Hepatocyte (in vitro differentiated cells): ENCODE measurements around the gene MAPK13.

Source experiments
- CTCF ChIP-seq: fragments of 200-600 bp; sonication (generic); IDR thresholded peaks from 2 replicates; pipeline ENCODE4 v1.5.1; 2016; ENCODE audit warnings: antibody characterized with exemption, mild to moderate bottlenecking; ENCODE audit not compliant: poor library complexity
- EZH2phosphoT487 ChIP-seq: fragments of 200-600 bp; sonication (generic); IDR thresholded peaks from one replicate; pipeline ENCODE4 v1.6.1; 2018; ENCODE audit warnings: antibody characterized with exemption, mild to moderate bottlenecking, low read depth, moderate library complexity; ENCODE audit not compliant: unreplicated experiment, severe bottlenecking

DNA sequence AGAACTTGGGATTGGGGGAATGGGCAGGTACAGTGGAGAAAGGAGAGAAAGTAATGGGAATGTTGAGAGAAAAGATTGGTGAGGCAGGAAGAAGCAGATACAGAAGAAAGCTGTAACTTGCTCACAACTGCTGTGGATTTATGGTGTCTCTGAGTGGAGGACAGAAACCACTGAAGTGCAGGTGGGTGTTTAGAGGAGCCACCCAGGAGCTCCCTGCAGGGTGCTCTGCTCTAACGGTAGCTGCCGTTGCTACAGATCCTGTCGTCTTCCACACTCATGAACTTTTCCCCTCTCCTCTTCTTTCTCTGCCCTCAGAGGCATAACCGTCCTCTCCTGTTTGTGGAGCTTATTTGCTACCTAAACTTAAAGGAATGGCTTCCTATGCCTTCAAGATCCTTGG is 27.5 kb upstream of the MAPK13 start:
- TF ChIP-seq CTCF (no peak), EZH2phosphoT487 (no peak)
